HG03457 (cell line): Measurements from ENCODE around the gene FAM90A1.
"Not testable (repeated sequence)": the region's sequence is repeated elsewhere in the genome, so short reads cannot be mapped to it uniquely, and the experiment has no call there.

ENCODE experiments used
- ATAC-seq: cut with Tn5 transposase; IDR thresholded peaks from one replicate; pipeline ENCODE4 v1.9.1; 2021; ENCODE audit warnings: moderate number of reproducible peaks; ENCODE audit not compliant: unreplicated experiment

The FAM90A1 gene

DNA sequence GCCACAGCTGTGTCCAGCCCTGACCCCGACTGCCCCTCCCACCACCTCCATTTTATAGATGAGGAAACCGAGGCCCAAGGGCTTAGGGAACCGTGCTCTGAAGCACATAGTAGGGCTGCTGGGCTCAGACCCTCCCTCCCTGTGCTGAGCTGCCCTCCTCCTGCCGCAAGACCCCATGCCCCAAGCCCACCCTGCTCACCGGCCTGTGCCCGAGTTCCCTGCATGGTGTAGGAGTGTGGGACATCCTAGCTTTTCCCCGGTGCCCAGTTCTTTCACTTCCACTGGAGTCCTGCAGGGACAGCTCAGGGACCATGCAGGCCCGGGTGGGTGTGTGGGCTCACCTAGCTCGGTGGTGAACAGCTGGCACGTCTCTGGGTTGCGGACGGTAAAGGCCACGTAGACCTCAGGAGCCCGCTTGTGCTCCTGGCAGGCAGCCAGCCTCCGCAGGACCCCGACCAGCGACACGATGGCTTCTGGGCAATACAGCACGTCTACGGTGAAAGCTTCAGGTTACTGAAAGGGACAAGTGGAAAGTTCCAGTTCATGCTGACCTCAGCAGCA, 6.6 kb upstream of the FAM90A1 start:
- ATAC-seq, result not testable (repeated sequence)

DNA sequence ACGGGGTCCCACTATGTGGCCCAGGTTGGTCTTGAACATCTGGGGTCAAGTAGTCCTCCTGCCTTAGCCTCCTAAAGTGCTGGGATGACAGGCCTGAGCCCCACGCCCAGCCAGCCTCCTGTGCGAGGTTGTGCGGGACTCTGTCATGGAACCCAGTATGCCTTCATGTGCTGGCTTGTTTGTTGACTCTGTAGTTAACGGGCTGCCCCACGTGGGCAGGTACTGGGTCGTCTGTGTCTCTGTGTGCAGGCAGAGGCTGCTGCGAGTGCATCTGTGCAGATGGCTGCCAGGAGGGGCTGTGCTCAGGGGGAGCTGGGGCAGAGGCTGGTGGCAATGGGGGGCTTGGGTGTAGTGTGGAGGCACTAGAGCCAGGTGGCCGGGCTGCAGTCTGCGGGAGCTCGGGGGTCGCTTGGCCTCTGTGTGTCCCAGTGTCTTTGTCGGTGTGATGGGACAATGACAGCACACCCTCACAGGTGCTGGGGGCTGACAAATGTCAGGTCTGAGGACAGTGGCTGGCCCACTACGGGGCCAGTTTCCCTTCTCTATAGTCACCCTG, 6.0 kb upstream of the FAM90A1 start:
- not testable (repeated sequence) for ATAC-seq

DNA sequence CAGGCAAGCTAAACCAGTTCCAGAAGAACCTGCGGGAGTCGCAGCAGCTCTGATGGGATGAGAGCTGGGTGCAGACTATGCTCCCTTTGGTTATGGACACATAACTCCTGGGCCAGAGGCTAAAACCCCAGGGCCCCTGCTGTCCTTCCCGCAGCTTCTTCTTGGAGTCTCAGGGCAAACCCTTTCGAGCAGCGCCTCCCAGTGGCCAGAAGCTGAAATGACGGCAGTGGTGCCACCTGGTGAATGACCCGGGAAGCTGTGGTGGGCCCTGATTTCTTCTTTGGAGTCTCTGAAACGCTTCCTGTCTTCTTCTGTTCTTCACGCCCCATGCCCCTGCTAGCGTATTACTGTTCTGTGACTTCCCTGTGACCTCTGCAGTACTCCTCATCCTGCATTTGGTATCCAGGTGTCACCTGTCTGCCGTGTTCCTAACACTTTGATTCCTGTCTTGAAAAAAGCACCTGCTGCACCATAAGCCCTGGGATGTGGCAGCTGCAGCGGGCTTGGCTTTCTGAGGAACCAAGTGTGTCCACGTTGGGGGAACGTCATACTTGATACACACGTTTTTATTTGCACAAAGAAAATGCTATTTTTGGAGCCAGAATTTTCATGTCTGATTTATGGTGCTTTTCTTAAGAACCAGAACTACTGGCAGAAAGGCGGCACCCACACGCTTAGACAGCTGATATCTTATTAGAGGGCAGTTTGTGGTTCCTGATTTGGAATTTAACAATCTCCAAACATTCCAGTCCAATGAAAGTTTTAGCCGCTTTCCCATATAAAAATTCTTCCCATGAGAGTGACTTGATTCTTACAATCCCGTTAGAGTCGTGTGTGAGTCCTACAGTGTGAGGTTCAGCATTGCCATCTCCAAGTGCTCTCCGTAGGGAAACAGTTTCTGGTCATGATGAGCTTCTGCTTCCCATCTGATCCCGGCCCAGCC, 4.5 kb upstream of the FAM90A1 start:
- not testable (repeated sequence) for ATAC-seq

DNA sequence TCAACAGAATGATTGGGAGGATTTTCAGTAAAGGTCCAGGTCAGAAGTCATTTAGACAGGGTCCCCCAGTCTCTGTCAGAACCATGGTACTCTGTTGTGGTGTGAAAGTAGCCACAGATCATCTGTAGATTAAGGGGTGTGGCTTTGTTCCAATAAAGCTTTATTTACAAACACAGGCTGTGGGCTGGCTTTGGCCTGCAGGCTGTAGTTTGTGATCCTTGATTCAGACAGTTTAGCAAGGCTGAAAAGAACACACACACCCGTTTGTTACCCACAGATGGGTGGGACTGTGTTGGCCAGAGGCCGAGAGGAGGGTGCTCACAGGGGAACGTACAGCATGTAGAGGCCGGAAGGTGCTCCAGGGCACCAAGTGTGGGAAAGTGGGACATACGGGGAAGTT, 3.6 kb upstream of the FAM90A1 start:
- ATAC-seq, result not testable (repeated sequence)

DNA sequence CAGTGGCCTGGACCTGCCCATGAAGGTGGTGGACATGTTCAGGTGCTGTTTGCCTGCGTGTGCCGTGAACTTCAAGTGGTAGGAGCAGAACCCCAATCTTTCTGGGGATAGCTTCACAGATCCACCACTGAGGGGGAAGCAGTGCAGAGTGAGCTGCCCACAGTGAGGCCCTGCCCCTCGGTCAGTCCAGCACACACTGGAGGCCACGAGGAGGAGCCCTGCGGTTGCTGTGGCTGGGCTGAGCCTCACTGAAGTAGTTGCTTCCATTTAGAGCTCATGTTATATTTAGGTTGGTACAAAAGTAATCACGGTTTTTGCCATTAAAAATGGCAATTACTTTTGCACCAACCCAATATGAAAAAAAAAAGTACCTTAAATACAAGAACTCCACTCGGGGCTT, 2.1 kb upstream of the FAM90A1 start:
- not testable (repeated sequence) for ATAC-seq

DNA sequence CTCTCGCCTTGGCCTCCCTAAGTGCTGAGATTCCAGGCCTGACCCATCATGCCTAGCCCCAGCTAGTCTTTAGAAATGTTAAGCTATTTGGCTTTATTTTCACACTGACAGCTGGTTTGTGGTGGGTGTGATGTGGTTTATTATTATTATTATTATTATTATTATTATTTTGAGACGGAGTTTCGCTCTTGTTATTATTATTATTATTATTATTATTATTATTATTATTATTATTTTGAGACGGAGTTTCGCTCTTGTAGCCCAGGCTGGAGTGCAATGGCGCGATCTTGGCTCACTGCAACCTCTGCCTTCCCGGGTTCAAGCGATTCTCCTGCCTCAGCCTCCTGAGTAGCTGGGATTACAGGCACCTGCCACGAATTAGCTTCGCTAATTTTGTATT, 1.2 kb upstream of the FAM90A1 start:
- ATAC-seq, result not testable (repeated sequence)

DNA sequence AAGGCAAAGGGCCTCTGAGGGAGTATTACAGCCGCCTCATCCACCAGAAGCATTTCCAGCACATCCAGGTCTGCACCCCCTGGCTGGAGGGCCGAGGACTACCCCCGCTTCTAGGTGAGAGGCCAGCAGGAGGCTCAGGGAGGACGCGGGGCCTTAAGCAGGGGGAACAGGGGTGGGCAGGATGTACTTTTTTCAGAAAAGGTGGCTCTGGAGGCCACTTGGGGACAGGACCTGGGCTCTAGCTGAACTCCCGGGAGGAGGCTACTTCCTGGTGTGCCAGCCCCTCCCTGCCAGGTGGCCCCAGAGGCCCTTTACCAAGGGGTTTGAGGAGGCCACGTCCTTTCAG, 287 bp upstream of the FAM90A1 start:
- ATAC-seq, result not testable (repeated sequence)

DNA sequence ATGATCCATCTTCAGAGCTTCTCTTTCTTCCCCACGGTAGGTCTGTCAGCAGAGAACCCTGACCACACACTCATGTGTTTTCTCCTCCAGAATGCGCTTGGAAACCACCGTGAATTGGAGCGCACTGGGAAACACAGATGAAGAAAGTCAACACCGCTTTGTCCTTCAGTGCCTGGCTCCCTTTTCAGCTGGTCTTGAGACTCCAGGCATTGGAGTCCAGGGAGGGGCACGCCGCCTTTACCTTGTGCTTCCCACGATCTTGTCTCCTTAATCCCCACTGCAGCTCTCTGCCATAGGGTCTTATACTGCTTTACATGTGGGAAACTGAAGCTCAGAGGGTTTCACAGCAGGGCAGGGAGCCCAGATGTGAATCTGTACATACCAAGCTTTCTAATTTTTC, 1.1 kb downstream of the FAM90A1 start:
- ATAC-seq, result no peak

DNA sequence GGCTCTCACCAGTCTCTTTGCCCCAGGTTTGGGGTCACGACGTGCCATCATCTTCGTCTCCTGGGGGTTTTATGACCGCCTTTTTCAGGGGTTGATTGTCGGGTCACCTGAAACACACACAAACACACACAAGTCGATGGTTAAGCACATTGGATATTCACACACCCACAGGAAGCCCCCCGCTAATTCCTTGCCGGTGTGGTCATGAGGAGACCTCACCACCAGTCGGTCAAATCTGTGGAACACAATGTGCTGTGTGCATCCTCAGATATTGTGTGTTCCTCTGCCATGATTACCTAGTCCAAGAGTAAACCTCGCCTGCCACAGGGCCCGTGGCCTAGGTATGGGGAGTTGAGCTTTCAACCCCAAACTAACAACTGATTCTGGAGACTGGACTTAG, 2.6 kb downstream of the FAM90A1 start:
- not testable (repeated sequence) for ATAC-seq

DNA sequence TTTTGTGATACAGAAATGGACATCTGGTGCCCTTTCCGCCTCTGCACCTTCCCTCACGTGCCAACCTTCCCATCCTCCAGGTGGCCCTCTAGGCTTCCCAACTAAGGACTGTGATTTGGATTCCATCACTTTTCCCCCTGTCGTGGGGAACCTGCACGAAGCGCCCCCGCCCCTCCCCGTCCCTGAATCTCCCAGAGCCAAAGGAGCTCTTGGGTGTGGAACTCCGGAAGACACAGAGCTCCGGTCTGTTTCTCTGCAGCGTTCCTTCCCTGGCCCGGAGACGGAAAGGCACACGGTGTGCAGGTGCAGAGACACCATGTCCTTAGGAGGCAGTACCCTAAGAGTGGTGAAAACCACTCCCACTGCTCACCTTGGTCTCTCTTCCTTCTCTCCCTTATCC, 3.8 kb downstream of the FAM90A1 start:
- ATAC-seq, result not testable (repeated sequence)

DNA sequence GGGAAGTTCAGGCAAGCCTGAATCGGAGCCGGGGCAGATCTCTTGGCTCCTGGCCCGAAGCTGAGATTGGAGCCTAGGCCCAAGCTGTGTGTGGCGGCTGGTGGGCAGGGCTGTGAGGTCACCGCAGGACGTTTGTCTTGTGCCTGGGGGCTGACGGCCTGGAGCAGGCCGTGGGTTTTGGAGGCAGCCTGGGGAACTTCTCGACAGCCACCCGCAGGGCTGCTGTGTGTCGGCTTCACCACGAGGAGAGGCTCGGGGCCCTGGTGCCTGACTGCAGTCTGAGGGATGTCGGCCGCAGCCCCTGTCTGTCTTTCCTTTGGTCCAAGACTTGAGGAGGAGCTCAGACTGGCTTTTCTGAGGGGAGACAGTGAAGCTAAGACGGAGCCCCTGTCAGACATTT, 5.1 kb downstream of the FAM90A1 start:
- not testable (repeated sequence) for ATAC-seq

DNA sequence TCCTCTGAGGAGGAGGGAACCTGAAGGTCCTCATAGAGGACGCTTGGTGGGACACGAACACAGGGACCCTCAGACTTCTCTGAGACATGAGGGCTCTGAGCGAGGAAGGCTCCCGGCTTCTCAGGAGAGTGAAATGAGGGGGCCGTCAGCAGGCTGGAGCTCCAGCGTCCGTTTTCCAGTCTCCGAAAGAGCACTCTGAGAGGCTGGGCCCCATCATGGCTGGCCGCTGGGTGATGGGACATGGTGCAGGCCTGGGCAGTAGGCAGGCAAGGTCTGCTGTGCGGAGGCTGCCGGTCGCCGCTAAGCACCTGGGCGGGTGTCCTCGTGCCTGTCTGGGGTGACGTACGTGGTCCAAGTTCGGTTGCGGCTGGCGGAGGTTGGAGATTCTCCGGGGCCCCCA, 5.6 kb downstream of the FAM90A1 start:
- not testable (repeated sequence) for ATAC-seq

DNA sequence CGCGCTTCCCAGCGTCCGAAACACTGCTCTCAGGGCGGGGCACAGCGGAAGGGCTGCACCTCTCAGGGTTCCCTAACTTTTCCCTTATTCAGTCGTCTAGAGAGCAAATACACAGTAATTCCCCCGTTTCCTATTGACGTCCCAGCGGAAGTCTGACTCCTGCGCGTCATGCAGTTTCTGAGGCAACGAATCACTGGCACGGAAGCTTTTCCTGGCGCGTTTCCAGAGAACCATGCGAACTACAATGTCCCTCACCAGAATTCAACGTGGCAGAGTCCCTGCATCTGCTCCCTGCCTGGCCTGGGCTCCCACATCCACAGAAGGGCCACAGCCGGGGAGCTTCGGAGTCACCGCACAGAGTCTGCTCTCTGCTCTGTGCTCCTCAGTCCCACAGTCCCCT, 6.0 kb downstream of the FAM90A1 start:
- ATAC-seq, result not testable (repeated sequence)

DNA sequence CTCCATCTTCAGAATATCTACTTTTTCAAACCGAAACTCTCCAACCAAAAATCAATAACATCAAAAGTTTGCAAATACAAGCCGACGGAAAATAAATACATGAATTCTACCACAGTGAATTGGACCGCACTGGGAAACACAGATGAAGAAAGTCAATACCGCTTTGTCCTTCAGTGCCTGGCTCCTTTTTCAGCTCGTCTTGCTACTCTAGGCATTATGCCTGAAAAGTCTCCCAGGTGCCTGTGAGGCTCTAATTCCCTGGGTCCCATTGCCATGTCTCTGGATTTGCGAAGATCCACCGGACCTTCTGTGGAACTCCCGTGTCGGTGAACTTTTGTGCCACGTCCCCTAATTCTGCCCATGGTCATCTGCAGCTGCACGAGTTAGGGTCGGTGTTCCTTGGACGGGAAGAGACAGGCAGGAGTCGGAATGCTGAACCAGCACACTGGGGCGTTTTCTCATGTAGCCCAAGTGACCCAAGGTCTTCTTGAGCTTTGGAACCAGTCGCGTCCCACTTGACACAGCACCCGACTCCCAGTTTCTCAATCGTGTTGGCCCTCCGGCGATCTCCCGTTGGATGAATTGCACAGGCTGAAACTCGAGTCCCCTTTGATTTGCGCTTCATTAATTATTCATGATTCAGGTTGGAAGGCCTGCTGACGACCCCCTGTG, 8.6 kb downstream of the FAM90A1 start:
- not testable (repeated sequence) for ATAC-seq

DNA sequence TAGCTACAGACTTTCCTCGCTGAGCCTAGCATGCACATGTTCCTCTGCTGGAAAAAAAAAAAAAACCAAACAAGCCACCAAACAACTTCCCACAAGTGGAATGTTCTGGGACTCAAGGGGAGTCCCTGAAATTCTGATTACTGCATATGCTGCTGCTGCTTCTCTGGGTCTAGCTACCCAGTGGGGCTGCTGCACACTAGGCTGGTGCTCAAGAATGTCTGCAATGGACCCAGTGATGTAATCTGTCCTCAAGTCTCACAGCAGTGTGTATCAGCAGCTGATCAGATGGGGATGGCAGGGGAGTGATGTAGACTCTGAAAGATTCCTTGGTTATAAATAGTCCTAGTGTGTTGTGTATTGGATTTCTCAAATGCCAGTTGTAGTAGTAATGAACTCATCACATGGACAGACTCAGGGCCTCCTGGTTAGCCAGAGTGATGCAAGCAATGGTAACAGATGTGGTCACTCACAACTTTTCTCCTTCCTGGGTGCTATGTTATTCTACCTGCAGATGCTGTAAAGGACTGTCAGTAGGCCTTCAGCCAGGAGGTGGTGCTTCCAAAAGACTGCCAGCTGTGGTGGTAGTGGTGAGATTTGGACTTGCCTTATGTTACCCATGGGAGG, 29.6 kb downstream of the FAM90A1 start:
- not testable (repeated sequence) for ATAC-seq

DNA sequence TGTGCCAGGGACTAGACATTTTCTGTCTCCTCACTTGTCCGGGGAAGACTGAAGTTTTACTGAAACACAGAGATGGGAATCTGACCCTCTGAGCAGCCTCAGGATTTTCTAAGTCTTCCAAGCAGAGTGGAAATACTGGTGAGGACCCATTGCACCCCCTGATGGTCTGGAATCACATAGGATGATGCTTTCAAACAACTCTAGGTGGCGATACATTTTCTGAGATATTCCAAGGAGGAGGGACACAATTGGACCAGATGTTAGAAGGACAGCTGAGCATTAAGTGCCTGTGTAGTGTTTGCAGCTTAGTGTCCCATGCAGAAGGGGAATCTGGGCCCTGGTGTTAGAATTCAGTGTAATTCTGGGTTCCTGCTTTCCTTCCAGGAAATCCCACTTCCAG, 39.3 kb downstream of the FAM90A1 start:
- not testable (repeated sequence) for ATAC-seq

DNA sequence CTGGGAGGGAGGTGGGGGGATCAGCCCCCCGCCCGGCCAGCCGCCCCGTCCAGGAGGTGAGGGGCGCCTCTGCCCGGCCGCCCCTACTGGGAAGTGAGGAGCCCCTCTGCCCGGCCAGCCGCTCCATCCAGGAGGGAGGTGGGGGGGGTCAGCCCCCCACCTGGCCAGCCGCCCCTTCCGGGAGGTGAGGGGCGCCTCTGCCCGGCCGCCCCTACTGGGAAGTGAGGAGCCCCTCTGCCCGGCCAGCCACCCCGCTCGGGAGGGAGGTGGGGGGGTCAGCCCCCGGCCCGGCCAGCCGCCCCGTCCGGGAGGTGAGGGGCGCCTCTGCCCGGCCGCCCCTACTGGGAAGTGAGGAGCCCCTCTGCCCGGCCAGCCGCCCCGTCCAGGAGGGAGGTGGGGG, 43.2 kb downstream of the FAM90A1 start:
- ATAC-seq, result not testable (repeated sequence)

DNA sequence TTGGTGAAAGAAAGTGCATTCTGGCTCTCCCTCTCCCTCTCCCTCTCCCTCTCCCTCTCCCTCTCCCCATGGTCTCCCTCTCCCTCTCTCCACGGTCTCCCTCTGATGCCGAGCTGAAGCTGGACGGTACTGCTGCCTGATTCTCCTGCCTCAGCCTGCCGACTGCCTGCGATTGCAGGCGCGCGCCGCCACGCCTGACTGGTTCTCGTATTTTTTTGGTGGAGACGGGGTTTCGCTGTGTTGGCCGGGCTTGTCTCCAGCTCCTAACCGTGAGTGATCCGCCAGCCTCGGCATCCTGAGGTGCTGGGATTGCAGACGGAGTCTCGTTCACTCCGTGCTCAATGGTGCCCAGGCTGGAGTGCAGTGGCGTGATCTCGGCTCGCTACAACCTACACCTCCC, 44.1 kb downstream of the FAM90A1 start:
- ATAC-seq, result not testable (repeated sequence)

DNA sequence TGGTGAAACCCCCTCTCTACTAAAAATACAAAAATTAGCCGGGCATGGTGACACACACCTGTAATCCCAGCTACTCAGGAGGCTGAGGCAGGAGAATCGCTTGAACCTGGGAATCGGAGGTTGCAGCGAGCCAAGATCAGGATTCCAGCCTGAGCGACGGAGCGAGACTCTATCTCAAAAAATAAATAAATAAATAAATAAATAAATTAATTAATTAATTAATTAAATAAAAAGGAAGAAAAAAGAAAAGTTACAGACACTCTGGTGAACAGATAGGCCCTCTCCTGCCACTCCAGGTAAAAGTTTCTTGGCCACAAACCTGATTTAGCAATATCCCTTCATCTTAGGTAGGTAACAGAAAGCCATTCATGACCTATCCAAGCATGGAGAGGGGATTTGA, 44.5 kb downstream of the FAM90A1 start:
- ATAC-seq, result not testable (repeated sequence)

DNA sequence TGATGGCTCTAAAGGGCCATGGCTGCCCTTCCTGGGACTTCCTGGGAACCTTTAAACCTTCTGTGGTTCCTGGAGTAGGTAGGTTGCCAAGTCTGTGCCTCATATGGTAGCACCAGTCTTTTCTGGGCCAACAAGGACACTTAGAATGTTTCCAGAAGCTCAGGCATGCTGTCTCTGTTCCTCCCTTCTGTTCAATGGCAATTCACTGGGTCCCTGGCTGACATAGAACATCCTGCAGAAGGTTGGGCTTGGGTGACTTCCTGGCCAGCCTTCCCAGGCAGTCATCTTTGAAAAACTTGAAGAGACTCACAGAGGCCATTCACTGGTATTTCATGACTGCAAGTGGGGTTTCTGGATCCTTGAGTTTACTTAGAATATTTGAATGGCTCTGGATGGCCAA, 46.1 kb downstream of the FAM90A1 start:
- ATAC-seq, result not testable (repeated sequence)

DNA sequence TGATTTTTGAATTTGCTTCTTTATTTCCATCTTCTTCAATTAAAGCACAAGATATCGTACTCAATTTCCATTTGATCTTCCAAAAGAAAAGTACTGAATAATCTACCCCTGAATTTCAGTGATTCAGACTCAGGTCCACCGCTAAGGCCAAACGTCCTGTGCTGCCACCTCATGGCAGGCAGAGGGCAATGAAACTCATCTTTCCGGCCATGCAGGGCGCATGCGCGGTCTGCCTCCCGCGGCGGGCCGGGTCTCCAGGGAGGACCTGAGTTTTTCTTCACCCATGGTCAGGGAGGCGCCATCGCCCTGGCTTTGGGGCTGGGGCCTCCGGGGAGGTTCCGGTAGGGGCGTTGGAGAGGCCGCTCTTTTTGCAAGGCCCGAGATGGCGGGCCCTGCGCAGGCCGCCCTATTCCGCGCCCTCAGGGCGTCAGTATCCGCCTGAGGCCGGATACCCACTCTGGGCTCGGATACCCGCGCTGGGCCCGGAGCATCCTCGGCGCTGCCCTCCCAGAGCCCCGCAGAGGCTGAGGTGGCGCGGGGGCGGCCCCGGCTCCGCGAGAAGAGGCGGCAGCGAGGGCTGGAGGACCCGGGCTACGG, 47.3 kb downstream of the FAM90A1 start:
- not testable (repeated sequence) for ATAC-seq
